CD14-positive monocyte (primary cell): ENCODE measurements around the gene AGXT. TPM values are rescaled to one million over a fixed set of nuclear protein-coding genes. Genes with fewer than 3 reads are reported as not detected.
A peak's percentile ranks its signal among the peaks of the same experiment; 100 is the strongest.

ENCODE experiments used
- DNase-seq, 3 donors: peaks; one replicate each; pipeline ENCODE4 v3.0.0-alpha.2; 2011 to 2022
- H2AFZ ChIP-seq: 2 replicates; pipeline ENCODE4 v1.6.0; 2012; ENCODE audit warnings: mild to moderate bottlenecking, low read depth, low read length, inconsistent platforms; ENCODE audit not compliant: insufficient read depth, poor library complexity, severe bottlenecking
- H3K27ac ChIP-seq, 2 donors: 1 replicate in 1 of 2; 2 replicates in 1 of 2; pipeline ENCODE4 v1.5.1; 2012 to 2013; ENCODE audit warnings: low read length in 2 of 2, control low read depth in 1 of 2, inconsistent platforms in 1 of 2, low read depth in 1 of 2, mild to moderate bottlenecking in 1 of 2
- H3K27me3 ChIP-seq, 2 donors: one replicate each; pipeline versions ENCODE4 v1.6.0 to v1.6.1; 2011 to 2013; ENCODE audit warnings: low read length in 2 of 2; ENCODE audit not compliant: control insufficient read depth in 2 of 2, insufficient read depth in 2 of 2
- H3K36me3 ChIP-seq, 2 donors: replicated peaks in 1 of 2; 1 replicate in 1 of 2; 2 replicates in 1 of 2; pipeline versions ENCODE4 v1.5.1 to v1.6.1; 2012 to 2013; ENCODE audit warnings: low read length in 2 of 2, control low read depth in 1 of 2, inconsistent platforms in 1 of 2, mild to moderate bottlenecking in 1 of 2; ENCODE audit not compliant: insufficient read depth in 2 of 2, control insufficient read depth in 1 of 2
- H3K4me1 ChIP-seq, 2 donors: 1 replicate in 1 of 2; 2 replicates in 1 of 2; pipeline versions ENCODE4 v1.5.1 to v1.6.1; 2012 to 2013; ENCODE audit warnings: low read length in 2 of 2, control low read depth in 1 of 2, inconsistent platforms in 1 of 2, mild to moderate bottlenecking in 1 of 2, moderate library complexity in 1 of 2; ENCODE audit not compliant: insufficient read depth in 2 of 2, control insufficient read depth in 1 of 2
- H3K4me2 ChIP-seq: replicated peaks from 2 replicates; pipeline ENCODE3; 2012; ENCODE audit warnings: low read length, moderate library complexity, mild to moderate bottlenecking; ENCODE audit not compliant: poor library complexity, severe bottlenecking; ENCODE audit errors: extremely low read depth
- H3K4me3 ChIP-seq, 3 experiments: fragments of 200-600 bp in 1 of 3; sonication (generic) in 1 of 3; replicated peaks in 1 of 3; 1 replicate in 2 of 3; 2 replicates in 1 of 3; pipeline ENCODE4 v1.5.1; 2011 to 2013; ENCODE audit warnings: low read length in 3 of 3, mild to moderate bottlenecking in 3 of 3, control low read depth in 2 of 3, low read depth in 2 of 3, inconsistent platforms in 1 of 3, moderate library complexity in 1 of 3
- H3K79me2 ChIP-seq: 2 replicates; pipeline ENCODE4 v1.6.0; 2012; ENCODE audit warnings: mild to moderate bottlenecking, control low read depth, inconsistent platforms, low read length, moderate library complexity; ENCODE audit not compliant: insufficient read depth
- H3K9ac ChIP-seq: 2 replicates; pipeline ENCODE4 v1.6.0; 2017; ENCODE audit warnings: low read length, mild to moderate bottlenecking; ENCODE audit not compliant: insufficient read depth, poor library complexity, severe bottlenecking
- H3K9me3 ChIP-seq, 2 donors: replicated peaks in 1 of 2; 1 replicate in 1 of 2; 2 replicates in 1 of 2; pipeline versions ENCODE4 v1.5.1 to v1.6.1; 2012 to 2013; ENCODE audit warnings: low read length in 2 of 2, control low read depth in 1 of 2; ENCODE audit not compliant: control insufficient read depth in 1 of 2, insufficient read depth in 1 of 2
- H4K20me1 ChIP-seq: 2 replicates; pipeline ENCODE4 v1.6.0; 2012; ENCODE audit warnings: mild to moderate bottlenecking, low read length, control low read depth, moderate library complexity; ENCODE audit not compliant: insufficient read depth
- H3K27ac Mint-ChIP-seq, 7 donors: one replicate each; pipeline ENCODE4 v1.8.0; 2020; ENCODE audit warnings: mild to moderate bottlenecking in 7 of 7, mixed read lengths in 7 of 7, moderate library complexity in 6 of 7, inconsistent platforms in 2 of 7
- H3K27me3 Mint-ChIP-seq, 3 donors: one replicate each; pipeline ENCODE4 v1.8.0; 2021 to 2022; ENCODE audit warnings: low read depth in 3 of 3, mild to moderate bottlenecking in 3 of 3, mixed read lengths in 3 of 3, moderate library complexity in 3 of 3, inconsistent platforms in 1 of 3
- H3K36me3 Mint-ChIP-seq, 2 donors: one replicate each; pipeline ENCODE4 v1.8.0; 2020; ENCODE audit warnings: mixed read lengths in 2 of 2, inconsistent platforms in 1 of 2, mild to moderate bottlenecking in 1 of 2
- H3K4me1 Mint-ChIP-seq: one replicate; pipeline ENCODE4 v1.8.0; 2020; ENCODE audit warnings: mild to moderate bottlenecking, mixed read lengths
- H3K4me3 Mint-ChIP-seq, 2 donors: one replicate each; pipeline ENCODE4 v1.8.0; 2020; ENCODE audit warnings: mild to moderate bottlenecking in 2 of 2, mixed read lengths in 2 of 2, moderate library complexity in 1 of 2
- H3K9me3 Mint-ChIP-seq, 7 donors: one replicate each; pipeline ENCODE4 v1.8.0; 2020 to 2022; ENCODE audit warnings: mixed read lengths in 7 of 7, mild to moderate bottlenecking in 6 of 7, moderate library complexity in 6 of 7, inconsistent platforms in 2 of 7
- WGBS: methylation state at CpG from one replicate; pipeline ENCODE4 v1.1.5; 2013; ENCODE audit warnings: missing lambda C conversion rate; ENCODE audit not compliant: insufficient coverage; 5-methylcytosine and 5-hydroxymethylcytosine counted together
- intact Hi-C, 2 donors: fragments of 100-400 bp; cut with micrococcal nuclease; formaldehyde crosslinking; loops; one replicate each; pipeline versions ENCODE4 v1.15.0 to v1.15.1; 2023
- polyA plus RNA-seq, 3 donors: library from polyadenylated mRNA; depleted of rRNA in 1 of 3; unstranded in 2 of 3; stranded (reverse) in 1 of 3; fragments of 300-500 nt in 2 of 3; fragments of >200 nt in 1 of 3; fragmentation: Illumina TruSeq in 2 of 3; gene quantifications; 1 replicate in 2 of 3; 2 replicates in 1 of 3; pipeline ENCODE4 v1.2.3, GENCODE V29; 2012 to 2021
- TF ChIP-seq, protein P1 (sequence below): fragments of 200-600 bp; IDR thresholded peaks from one replicate; pipeline ENCODE4 v1.8.0; 2022; ENCODE audit warnings: antibody characterized with exemption, mild to moderate bottlenecking

Gene AGXT
- polyA plus RNA-seq, 3 donors: not detected

DNA sequence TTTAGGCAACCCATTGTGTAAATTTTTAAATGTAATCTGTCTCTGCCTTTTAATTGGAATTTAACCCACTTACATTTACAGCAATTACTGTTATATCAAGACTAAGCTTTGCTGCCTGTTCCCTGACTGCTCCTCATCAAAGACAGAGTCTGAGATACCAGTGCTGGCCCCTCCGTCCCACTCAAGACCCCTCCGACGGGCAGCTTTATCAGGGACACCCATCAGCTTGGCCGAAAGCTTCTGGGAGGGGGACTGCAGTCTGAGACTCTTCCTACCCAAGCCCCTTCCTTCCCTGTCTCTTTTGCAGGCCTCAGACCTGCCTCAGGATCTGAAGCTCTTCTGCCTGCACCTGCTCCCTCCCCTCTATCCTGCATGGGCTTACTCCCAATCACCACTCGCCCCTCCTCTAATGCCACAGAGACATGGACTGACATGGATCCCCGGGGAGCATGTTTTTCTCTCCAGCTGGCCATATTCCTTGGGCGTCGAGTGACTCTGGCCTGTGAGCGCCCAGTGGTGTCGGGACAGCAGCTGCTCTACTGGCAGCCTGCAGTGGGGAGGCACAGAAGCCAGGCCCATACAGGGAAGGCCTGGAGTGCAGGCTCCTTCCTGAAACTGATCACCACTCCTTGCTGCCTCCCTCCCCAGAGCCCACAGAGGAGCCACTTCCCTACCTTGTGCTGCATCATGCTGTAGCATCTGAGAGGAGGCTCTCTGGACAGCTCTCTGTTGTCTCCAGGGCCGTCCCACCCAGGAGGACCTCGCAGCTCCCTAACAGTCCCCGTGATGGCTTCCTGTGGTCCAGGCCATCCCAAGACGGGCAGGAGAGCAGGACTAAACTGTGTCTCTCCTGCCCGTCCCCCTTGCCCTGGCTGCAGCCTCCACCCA is 44.9 kb upstream of the AGXT start:
- TF ChIP-seq, protein P1, sequence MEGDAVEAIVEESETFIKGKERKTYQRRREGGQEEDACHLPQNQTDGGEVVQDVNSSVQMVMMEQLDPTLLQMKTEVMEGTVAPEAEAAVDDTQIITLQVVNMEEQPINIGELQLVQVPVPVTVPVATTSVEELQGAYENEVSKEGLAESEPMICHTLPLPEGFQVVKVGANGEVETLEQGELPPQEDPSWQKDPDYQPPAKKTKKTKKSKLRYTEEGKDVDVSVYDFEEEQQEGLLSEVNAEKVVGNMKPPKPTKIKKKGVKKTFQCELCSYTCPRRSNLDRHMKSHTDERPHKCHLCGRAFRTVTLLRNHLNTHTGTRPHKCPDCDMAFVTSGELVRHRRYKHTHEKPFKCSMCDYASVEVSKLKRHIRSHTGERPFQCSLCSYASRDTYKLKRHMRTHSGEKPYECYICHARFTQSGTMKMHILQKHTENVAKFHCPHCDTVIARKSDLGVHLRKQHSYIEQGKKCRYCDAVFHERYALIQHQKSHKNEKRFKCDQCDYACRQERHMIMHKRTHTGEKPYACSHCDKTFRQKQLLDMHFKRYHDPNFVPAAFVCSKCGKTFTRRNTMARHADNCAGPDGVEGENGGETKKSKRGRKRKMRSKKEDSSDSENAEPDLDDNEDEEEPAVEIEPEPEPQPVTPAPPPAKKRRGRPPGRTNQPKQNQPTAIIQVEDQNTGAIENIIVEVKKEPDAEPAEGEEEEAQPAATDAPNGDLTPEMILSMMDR: no peak
- intact Hi-C loops: no loop called here
- H3K27me3 ChIP-seq: peaks cover 43 to 76% of the 10 kb centered on the region in 2 donors
- H3K4me2 ChIP-seq: no peak overlapping the region
- Mint-ChIP-seq H3K4me3 (peak overlapping the region in 1 of 2 donors; percentile 42), H3K9me3 (peaks cover 6 to 22% (median 11%) of the 10 kb centered on the region in 7 donors), H3K27me3 (peaks cover 39 to 80% (median 63%) of the 10 kb centered on the region in 3 donors), H3K36me3 (no peaks in the 10 kb centered on the region), H3K27ac (peak overlapping the region in 1 of 7 donors; percentile 46), H3K4me1 (no peaks in the 10 kb centered on the region)
- no peaks in the 10 kb centered on the region for H3K36me3 ChIP-seq
- no peak overlapping the region for H3K4me3 ChIP-seq
- no peak for DNase-seq
- H3K4me1 ChIP-seq: no peaks in the 10 kb centered on the region
- H3K27ac ChIP-seq: no peak overlapping the region
- peaks cover 8 to 22% of the 10 kb centered on the region in 2 donors for H3K9me3 ChIP-seq
- no peaks in the 10 kb centered on the region for H3K79me2 ChIP-seq
- H2AFZ ChIP-seq: no peak overlapping the region
- H4K20me1 ChIP-seq: no peaks in the 10 kb centered on the region
- H3K9ac ChIP-seq: no peak overlapping the region
- WGBS: 90% methylated on average over 15 of the region's 15 CpGs

DNA sequence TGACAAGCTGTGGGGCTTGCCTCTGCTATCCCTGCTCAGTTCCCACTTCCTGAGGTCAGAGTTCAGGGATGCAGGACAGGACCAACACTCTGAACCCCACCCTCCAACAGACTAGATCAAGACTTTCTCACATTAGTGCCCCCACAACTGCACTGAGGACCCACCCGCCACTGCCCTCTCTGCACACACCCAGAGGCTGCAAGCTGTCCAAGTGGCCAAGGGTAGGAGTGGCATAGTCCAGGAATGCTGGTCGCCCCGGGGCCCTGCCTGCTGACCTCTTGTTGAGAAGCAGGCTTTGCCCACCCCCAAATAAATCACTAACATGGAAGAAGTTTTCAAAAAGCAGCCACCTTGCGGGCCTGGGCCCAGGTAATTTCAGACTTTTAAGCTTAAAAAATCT is 43.1 kb upstream of the AGXT start:
- WGBS: no CpG with 5 or more reads among the region's 4 CpGs
- H3K4me2 ChIP-seq: no peak overlapping the region
- H3K4me1 ChIP-seq: no peaks in the 10 kb centered on the region
- H3K9me3 Mint-ChIP-seq: peaks cover 6 to 22% (median 11%) of the 10 kb centered on the region in 7 donors
- peaks cover 40 to 91% of the 10 kb centered on the region in 2 donors for H3K27me3 ChIP-seq
- H3K27ac Mint-ChIP-seq: no peak overlapping the region
- no peaks in the 10 kb centered on the region for H3K79me2 ChIP-seq
- H3K36me3 Mint-ChIP-seq: no peaks in the 10 kb centered on the region
- H3K27me3 Mint-ChIP-seq: peaks cover 47 to 81% (median 76%) of the 10 kb centered on the region in 3 donors
- no peak overlapping the region for H3K4me3 ChIP-seq
- no peak overlapping the region for H3K9ac ChIP-seq
- DNase-seq: no peak
- H3K27ac ChIP-seq: no peak overlapping the region
- intact Hi-C loops: no loop called here
- peaks cover 8 to 21% of the 10 kb centered on the region in 2 donors for H3K9me3 ChIP-seq
- peak overlapping the region in 1 of 2 donors; percentile 6 for H3K4me3 Mint-ChIP-seq
- TF ChIP-seq, protein P1: no peak
- no peak overlapping the region for H2AFZ ChIP-seq
- no peaks in the 10 kb centered on the region for H3K36me3 ChIP-seq
- no peaks in the 10 kb centered on the region for H4K20me1 ChIP-seq
- H3K4me1 Mint-ChIP-seq: no peaks in the 10 kb centered on the region
